Measurements from ENCODE around the gene ITPRIPL1.

Gene ITPRIPL1

GRCh38 chr2:96323849-96324248, 1.3 kb upstream of the ITPRIPL1 start:
- DNase-seq: no peak

GRCh38 chr2:96324721-96325040, 436 bp upstream of the ITPRIPL1 start:
- DNase-seq: no peak

GRCh38 chr2:96325884-96326255, 753 bp downstream of the ITPRIPL1 start:
- no peak for DNase-seq

- no peak for DNase-seq
Observed at GRCh38 chr2:96326564-96326963, 1.4 kb downstream of the ITPRIPL1 start.

- DNase-seq: no peak
Observed at GRCh38 chr2:96326990-96327820, 2.1 kb downstream of the ITPRIPL1 start.

GRCh38 chr2:96329456-96329855, 4.3 kb downstream of the ITPRIPL1 start:
- DNase-seq: no peak

GRCh38 chr2:96329874-96330273, 4.8 kb downstream of the ITPRIPL1 start:
- DNase-seq: no peak

- DNase-seq: no peak
Observed at GRCh38 chr2:96330407-96330806, 5.3 kb downstream of the ITPRIPL1 start.

- no peak for DNase-seq
Observed at GRCh38 chr2:96333708-96334107, 8.6 kb downstream of the ITPRIPL1 start.

- no peak for DNase-seq
Observed at GRCh38 chr2:96336104-96336775, 11.1 kb downstream of the ITPRIPL1 start.

- no peak for DNase-seq
Observed at GRCh38 chr2:96336873-96337272, 11.8 kb downstream of the ITPRIPL1 start.

GRCh38 chr2:96340493-96341414, 15.6 kb downstream of the ITPRIPL1 start:
- no peak for DNase-seq

GRCh38 chr2:96341641-96342040, 16.5 kb downstream of the ITPRIPL1 start:
- DNase-seq: no peak

GRCh38 chr2:96342085-96342484, 17.0 kb downstream of the ITPRIPL1 start:
- DNase-seq: no peak

GRCh38 chr2:96344011-96344410, 18.9 kb downstream of the ITPRIPL1 start:
- DNase-seq: no peak

- no peak for DNase-seq
Observed at GRCh38 chr2:96345438-96345837, 20.3 kb downstream of the ITPRIPL1 start.

- no peak for DNase-seq
Observed at GRCh38 chr2:96345868-96346462, 20.8 kb downstream of the ITPRIPL1 start.

GRCh38 chr2:96347395-96347794, 22.3 kb downstream of the ITPRIPL1 start:
- no peak for DNase-seq

GRCh38 chr2:96353032-96353561, 28.0 kb downstream of the ITPRIPL1 start:
- no peak for DNase-seq

GRCh38 chr2:96353606-96354101, 28.5 kb downstream of the ITPRIPL1 start:
- DNase-seq: no peak

GRCh38 chr2:96354492-96354891, 29.4 kb downstream of the ITPRIPL1 start:
- DNase-seq: no peak

- DNase-seq: no peak
Observed at GRCh38 chr2:96356889-96357288, 31.8 kb downstream of the ITPRIPL1 start.

GRCh38 chr2:96359310-96359709, 34.2 kb downstream of the ITPRIPL1 start:
- no peak for DNase-seq

Measured in NCI-H1436 (cell line).